Measurements from ENCODE around the gene HOXD4. TPM values are rescaled to one million over a fixed set of nuclear protein-coding genes. Genes with fewer than 3 reads are reported as not detected.

HOXD4 gene
- not detected for total RNA-seq

GRCh38 chr2:176151442-176152287 is at the start of gene HOXD4:
HOXD4 (plus strand) TSS chr2:176151550; CDS start chr2:176151634, 84 bp downstream.
- no peak for DNase-seq

- no peak for DNase-seq
Measured at GRCh38 chr2:176101842-176102241, 49.5 kb upstream of the HOXD4 start.

GRCh38 chr2:176102309-176102866 is 49.0 kb upstream of the HOXD4 start:
- no peak for DNase-seq

GRCh38 chr2:176103194-176103593 is 48.2 kb upstream of the HOXD4 start:
- DNase-seq, result no peak

GRCh38 chr2:176103742-176104315 is 47.5 kb upstream of the HOXD4 start:
- no peak for DNase-seq

GRCh38 chr2:176104316-176105077 is 46.9 kb upstream of the HOXD4 start:
- DNase-seq, result no peak

GRCh38 chr2:176105078-176105729 is 46.1 kb upstream of the HOXD4 start:
- DNase-seq, result no peak

GRCh38 chr2:176105730-176106580 is 45.4 kb upstream of the HOXD4 start:
- no peak for DNase-seq

GRCh38 chr2:176106581-176107539 is 44.5 kb upstream of the HOXD4 start, which contains the start of gene HOXD11:
HOXD11 (plus strand) TSS chr2:176107280; CDS start chr2:176107356, 76 bp downstream.
- no peak for DNase-seq

GRCh38 chr2:176107731-176108181 is 43.6 kb upstream of the HOXD4 start:
- DNase-seq, result no peak

GRCh38 chr2:176109192-176109901 is 42.0 kb upstream of the HOXD4 start:
- no peak for DNase-seq

GRCh38 chr2:176109946-176110345 is 41.4 kb upstream of the HOXD4 start:
- no peak for DNase-seq

- DNase-seq, result no peak
Measured at GRCh38 chr2:176110415-176111308, 40.7 kb upstream of the HOXD4 start.

- no peak for DNase-seq
Measured at GRCh38 chr2:176111309-176111663, 40.1 kb upstream of the HOXD4 start.

- no peak for DNase-seq
Measured at GRCh38 chr2:176111846-176112374, 39.4 kb upstream of the HOXD4 start.

- DNase-seq, result no peak
Measured at GRCh38 chr2:176112375-176113302, 38.7 kb upstream of the HOXD4 start.
